ENCODE measurements around the gene ZNF26. TPM values are rescaled to one million over a fixed set of nuclear protein-coding genes. Genes with fewer than 3 reads are reported as not detected.

The ZNF26 gene
- total and polyA plus RNA-seq, 10 of the 15 experiments (the other 5 are each of a cell fraction or from before 2014, with no cell fraction given): 1.00 to 17.1 (median 10.5) TPM

- peak; percentile 91 for TF ChIP-seq TAF1 (IDR thresholded peaks at IDR 0.05; ENCODE audit: borderline replicate concordance, low read depth, low read length)
- 0 out of 2 replicates have a peak, but pooled peaks have one; percentile 15 for TF ChIP-seq NR2F1 (conservative IDR thresholded peaks at IDR 0.05)
- peak; percentile 93 for TF ChIP-seq POLR2AphosphoS5 (IDR thresholded peaks at IDR 0.05; ENCODE audit: low read length)
- TF ChIP-seq KLF5 (IDR thresholded peaks at IDR 0.05; ENCODE audit: partially characterized antibody): no peak
- TF ChIP-seq MXI1 (IDR thresholded peaks at IDR 0.05; ENCODE audit: low read depth, low read length): peak; percentile 96
- no peak for TF ChIP-seq ZNF217 (IDR thresholded peaks at IDR 0.05)
- TF ChIP-seq, protein P1, sequence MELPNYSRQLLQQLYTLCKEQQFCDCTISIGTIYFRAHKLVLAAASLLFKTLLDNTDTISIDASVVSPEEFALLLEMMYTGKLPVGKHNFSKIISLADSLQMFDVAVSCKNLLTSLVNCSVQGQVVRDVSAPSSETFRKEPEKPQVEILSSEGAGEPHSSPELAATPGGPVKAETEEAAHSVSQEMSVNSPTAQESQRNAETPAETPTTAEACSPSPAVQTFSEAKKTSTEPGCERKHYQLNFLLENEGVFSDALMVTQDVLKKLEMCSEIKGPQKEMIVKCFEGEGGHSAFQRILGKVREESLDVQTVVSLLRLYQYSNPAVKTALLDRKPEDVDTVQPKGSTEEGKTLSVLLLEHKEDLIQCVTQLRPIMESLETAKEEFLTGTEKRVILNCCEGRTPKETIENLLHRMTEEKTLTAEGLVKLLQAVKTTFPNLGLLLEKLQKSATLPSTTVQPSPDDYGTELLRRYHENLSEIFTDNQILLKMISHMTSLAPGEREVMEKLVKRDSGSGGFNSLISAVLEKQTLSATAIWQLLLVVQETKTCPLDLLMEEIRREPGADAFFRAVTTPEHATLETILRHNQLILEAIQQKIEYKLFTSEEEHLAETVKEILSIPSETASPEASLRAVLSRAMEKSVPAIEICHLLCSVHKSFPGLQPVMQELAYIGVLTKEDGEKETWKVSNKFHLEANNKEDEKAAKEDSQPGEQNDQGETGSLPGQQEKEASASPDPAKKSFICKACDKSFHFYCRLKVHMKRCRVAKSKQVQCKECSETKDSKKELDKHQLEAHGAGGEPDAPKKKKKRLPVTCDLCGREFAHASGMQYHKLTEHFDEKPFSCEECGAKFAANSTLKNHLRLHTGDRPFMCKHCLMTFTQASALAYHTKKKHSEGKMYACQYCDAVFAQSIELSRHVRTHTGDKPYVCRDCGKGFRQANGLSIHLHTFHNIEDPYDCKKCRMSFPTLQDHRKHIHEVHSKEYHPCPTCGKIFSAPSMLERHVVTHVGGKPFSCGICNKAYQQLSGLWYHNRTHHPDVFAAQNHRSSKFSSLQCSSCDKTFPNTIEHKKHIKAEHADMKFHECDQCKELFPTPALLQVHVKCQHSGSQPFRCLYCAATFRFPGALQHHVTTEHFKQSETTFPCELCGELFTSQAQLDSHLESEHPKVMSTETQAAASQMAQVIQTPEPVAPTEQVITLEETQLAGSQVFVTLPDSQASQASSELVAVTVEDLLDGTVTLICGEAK (IDR thresholded peaks at IDR 0.05; ENCODE audit: borderline replicate concordance): peak; percentile 96
- TF ChIP-seq, protein P2, sequence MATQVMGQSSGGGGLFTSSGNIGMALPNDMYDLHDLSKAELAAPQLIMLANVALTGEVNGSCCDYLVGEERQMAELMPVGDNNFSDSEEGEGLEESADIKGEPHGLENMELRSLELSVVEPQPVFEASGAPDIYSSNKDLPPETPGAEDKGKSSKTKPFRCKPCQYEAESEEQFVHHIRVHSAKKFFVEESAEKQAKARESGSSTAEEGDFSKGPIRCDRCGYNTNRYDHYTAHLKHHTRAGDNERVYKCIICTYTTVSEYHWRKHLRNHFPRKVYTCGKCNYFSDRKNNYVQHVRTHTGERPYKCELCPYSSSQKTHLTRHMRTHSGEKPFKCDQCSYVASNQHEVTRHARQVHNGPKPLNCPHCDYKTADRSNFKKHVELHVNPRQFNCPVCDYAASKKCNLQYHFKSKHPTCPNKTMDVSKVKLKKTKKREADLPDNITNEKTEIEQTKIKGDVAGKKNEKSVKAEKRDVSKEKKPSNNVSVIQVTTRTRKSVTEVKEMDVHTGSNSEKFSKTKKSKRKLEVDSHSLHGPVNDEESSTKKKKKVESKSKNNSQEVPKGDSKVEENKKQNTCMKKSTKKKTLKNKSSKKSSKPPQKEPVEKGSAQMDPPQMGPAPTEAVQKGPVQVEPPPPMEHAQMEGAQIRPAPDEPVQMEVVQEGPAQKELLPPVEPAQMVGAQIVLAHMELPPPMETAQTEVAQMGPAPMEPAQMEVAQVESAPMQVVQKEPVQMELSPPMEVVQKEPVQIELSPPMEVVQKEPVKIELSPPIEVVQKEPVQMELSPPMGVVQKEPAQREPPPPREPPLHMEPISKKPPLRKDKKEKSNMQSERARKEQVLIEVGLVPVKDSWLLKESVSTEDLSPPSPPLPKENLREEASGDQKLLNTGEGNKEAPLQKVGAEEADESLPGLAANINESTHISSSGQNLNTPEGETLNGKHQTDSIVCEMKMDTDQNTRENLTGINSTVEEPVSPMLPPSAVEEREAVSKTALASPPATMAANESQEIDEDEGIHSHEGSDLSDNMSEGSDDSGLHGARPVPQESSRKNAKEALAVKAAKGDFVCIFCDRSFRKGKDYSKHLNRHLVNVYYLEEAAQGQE (IDR thresholded peaks at IDR 0.05; ENCODE audit: low read depth, low read length): no peak
- no peak for TF ChIP-seq TBL1XR1 (IDR thresholded peaks at IDR 0.05; ENCODE audit: low read depth, low read length)
- TF ChIP-seq ZNF384 (IDR thresholded peaks at IDR 0.05; ENCODE audit: borderline replicate concordance, low read depth, low read length): no peak
- TF ChIP-seq NFIC (IDR thresholded peaks at IDR 0.05; ENCODE audit: low read depth, low read length): no peak
- peak; percentile 97 for TF ChIP-seq GABPA (IDR thresholded peaks at IDR 0.05; ENCODE audit: low read depth)
- no peak; the same call in 1 of the 2 replicates for TF ChIP-seq CEBPZ (IDR thresholded peaks at IDR 0.05; ENCODE audit: low read depth, low read length)
- no peak for TF ChIP-seq PBX3 (IDR thresholded peaks at IDR 0.05; ENCODE audit: insufficient replicate concordance, low read depth, low read length)
- TF ChIP-seq STAT1 (conservative IDR thresholded peaks at IDR 0.05): no peak
- TF ChIP-seq ATF7 (IDR thresholded peaks at IDR 0.05; ENCODE audit: low read depth): no peak
- TF ChIP-seq CREB1 (IDR thresholded peaks at IDR 0.05; ENCODE audit: low read depth): peak; percentile 99
Observed at GRCh38 chr12:132986001-132986884, at the start of gene ZNF26 (continued).
